Upper lobe of left lung (tissue), 4 donors: ENCODE data around the gene COMMD2.

Experiments
- CTCF ChIP-seq, 6 experiments: fragments of 450-650 bp in 4 of 6; fragments of 200-600 bp in 2 of 6; sonication (generic) in 2 of 6; IDR thresholded peaks; one replicate each; pipeline ENCODE4 v1.5.1; 2016 to 2019; ENCODE audit warnings: antibody characterized with exemption in 6 of 6
- EP300 ChIP-seq, 4 donors: sonication (generic); formaldehyde crosslinking; IDR thresholded peaks; one replicate each; pipeline ENCODE4 v1.5.1; 2017; ENCODE audit warnings: antibody characterized with exemption in 4 of 4, control low read depth in 2 of 4
- POLR2AphosphoS5 ChIP-seq, 2 donors: sonication (generic); formaldehyde crosslinking; IDR thresholded peaks; one replicate each; pipeline ENCODE4 v1.5.1; 2017; ENCODE audit warnings: antibody characterized with exemption in 2 of 2

DNA sequence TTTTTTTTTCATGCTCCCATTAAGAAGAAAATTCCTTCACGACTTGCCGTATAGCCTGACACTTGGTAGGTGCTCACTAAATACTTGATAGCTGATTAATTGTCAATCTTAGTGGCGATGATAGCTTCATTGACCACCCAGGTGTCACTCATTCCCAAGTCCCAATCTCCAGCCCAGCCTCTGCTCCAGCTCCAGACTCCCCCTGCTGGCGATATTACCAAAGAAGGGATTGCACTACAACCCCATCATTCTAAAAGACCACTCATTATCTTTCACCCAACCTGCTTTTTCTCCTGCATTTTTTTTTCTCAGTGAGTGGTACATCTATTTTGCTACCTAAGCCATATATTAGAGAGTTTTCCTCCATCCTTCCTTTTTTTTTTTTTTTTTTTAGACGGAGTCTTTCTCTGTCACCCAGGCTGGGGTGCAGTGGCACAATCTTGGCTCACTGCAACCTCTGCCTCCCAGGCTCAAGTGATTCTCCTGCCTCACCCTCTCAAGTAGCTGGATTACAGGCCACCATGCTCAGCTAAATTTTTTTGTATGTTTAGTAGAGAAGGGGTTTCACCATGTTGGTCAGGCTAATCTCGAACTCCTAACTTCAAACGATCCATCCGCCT, 19.5 kb upstream of the COMMD2 start:
- TF ChIP-seq CTCF (IDR thresholded peaks at IDR 0.05) (peak in 5 of 6 experiments; percentile 60 to 69 (median 65)), POLR2AphosphoS5 (IDR thresholded peaks at IDR 0.05) (no peak), EP300 (IDR thresholded peaks at IDR 0.05) (no peak)
